Measurements from ENCODE around the gene GGT5. TPM values are rescaled to one million over a fixed set of nuclear protein-coding genes. Genes with fewer than 3 reads are reported as not detected.
"Not testable (repeated sequence)": the region's sequence is repeated elsewhere in the genome, so short reads cannot be mapped to it uniquely, and the experiment has no call there.

GGT5 gene
- total RNA-seq, 4 donors from 2014 or later = 45.4 to 70.6 (median 51.0) TPM

DNA sequence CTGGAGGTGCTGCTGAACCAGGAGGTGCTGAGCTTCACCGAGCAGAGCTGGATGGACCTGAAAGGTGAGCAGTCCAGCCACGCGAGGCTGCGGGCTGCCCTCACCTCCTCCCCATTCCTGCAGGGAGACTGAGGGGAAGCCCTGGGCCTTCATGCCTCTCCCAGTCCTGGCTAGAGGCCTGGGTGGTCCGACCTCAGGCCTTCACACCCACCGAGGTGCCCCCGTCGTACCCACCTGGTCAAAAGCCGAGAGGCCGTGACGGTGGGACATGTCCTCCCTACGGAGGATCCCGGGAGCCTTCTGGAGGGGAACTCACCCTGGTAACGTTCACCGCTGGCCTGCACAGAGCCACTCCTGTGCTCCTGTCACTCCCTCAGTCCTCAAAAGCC is 58.5 kb downstream of the GGT5 start:
- TF ChIP-seq, protein P1, sequence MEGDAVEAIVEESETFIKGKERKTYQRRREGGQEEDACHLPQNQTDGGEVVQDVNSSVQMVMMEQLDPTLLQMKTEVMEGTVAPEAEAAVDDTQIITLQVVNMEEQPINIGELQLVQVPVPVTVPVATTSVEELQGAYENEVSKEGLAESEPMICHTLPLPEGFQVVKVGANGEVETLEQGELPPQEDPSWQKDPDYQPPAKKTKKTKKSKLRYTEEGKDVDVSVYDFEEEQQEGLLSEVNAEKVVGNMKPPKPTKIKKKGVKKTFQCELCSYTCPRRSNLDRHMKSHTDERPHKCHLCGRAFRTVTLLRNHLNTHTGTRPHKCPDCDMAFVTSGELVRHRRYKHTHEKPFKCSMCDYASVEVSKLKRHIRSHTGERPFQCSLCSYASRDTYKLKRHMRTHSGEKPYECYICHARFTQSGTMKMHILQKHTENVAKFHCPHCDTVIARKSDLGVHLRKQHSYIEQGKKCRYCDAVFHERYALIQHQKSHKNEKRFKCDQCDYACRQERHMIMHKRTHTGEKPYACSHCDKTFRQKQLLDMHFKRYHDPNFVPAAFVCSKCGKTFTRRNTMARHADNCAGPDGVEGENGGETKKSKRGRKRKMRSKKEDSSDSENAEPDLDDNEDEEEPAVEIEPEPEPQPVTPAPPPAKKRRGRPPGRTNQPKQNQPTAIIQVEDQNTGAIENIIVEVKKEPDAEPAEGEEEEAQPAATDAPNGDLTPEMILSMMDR (IDR thresholded peaks at IDR 0.05) = no peak

DNA sequence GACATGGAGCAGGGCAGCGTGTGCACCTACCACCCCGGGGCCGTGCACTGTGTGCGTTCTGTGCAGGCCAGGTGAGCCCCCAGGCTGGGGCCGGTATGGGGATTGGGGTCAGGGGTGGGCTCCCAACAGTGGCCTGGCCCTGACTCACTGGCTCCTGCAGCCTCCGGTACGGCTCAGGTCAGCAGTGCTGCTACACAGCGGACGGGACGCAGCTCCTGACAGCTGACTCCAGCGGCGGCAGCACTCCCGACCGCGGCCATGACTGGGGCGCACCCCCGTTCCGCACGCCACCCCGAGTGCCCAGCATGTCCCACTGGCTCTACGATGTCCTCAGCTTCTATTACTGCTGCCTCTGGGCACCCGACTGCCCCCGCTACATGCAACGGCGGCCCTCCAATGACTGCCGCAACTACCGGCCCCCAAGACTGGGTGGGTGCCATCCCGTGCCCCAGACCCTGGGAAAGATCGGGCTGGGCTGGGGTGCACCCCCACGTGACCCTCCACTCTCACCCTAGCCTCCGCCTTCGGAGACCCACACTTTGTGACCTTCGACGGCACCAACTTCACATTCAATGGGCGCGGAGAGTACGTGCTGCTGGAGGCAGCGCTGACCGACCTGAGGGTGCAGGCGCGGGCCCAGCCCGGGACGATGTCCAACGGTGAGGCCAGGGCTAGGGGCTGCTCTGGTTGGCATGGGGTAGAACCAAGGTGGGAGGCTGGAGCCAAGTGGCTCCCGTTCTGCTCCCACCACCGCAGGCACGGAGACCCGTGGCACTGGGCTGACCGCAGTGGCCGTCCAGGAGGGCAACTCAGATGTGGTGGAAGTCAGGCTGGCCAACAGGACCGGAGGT is 59.2 kb downstream of the GGT5 start:
- TF ChIP-seq, protein P1 (IDR thresholded peaks at IDR 0.05) = no peak
- DNase-seq (ENCODE audit: low spot score) = no peak
- ATAC-seq (ENCODE audit: low FRiP score) = no peak

More for the DNA sequence above, 58.5 kb downstream of the GGT5 start:
- ATAC-seq (ENCODE audit: low FRiP score) = no peak
- DNase-seq (ENCODE audit: low spot score) = no peak

DNA sequence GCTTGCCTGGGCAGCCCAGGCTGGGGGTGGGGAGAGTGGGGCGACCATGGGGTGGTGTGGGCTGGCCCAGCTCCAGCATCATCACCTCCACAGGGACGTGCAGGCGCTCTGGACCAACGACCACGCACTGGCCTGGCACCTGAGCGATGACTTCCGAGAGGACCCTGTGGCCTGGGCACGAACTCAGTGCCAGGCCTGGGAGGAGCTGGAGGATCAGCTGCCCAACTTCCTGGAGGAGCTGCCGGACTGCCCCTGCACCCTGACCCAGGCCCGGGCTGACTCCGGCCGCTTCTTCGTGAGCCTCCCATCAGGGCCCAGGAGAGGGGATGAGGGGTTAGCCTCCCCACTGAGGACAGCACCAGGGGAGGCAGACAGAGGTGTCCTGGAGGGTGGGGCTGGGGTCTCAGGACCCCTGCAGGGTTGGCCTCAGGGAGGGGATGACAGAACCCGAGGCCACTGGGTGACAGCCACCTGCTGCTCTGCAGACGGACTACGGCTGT is 59.8 kb downstream of the GGT5 start:
- TF ChIP-seq, protein P1 (IDR thresholded peaks at IDR 0.05) = no peak
- ATAC-seq (ENCODE audit: low FRiP score) (no peak), DNase-seq (ENCODE audit: low spot score) (no peak)

DNA sequence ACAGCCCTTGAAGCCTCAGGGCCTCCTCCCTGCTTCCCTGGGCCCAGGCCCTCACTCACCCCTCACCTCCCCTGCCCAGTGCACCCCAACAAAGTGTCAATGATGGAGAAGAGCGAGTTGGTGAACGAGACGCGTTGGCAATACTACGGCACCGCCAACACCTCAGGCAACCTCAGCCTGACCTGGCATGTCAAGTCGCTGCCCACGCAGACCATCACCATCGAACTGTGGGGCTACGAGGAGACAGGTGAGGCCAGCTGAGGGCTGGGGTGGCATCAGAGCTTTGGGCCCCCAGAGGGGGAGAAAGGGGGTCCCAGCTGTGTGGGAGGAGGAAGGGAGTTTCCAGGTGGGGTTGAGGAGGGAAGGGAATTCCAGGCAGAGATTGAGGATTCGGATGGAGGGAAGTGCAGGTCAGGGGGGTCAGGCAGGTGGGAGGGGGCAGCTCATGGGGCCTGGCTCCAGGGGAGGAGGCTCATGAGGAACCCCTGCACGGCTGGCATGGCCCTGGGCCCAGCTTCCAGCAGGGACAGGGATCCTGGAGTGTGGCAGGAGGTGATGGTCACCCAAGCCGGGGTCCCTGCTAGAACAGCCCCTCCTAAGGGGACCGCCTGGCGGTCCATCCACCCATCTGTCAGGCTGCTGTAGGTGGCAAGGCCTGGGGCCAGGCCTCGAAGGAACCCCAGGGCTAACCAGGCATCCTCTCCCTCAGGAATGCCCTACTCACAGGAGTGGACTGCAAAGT is 60.7 kb downstream of the GGT5 start:
- TF ChIP-seq, protein P1 (IDR thresholded peaks at IDR 0.05) = no peak
- no peak for ATAC-seq (ENCODE audit: low FRiP score)
- no peak for DNase-seq (ENCODE audit: low spot score)

DNA sequence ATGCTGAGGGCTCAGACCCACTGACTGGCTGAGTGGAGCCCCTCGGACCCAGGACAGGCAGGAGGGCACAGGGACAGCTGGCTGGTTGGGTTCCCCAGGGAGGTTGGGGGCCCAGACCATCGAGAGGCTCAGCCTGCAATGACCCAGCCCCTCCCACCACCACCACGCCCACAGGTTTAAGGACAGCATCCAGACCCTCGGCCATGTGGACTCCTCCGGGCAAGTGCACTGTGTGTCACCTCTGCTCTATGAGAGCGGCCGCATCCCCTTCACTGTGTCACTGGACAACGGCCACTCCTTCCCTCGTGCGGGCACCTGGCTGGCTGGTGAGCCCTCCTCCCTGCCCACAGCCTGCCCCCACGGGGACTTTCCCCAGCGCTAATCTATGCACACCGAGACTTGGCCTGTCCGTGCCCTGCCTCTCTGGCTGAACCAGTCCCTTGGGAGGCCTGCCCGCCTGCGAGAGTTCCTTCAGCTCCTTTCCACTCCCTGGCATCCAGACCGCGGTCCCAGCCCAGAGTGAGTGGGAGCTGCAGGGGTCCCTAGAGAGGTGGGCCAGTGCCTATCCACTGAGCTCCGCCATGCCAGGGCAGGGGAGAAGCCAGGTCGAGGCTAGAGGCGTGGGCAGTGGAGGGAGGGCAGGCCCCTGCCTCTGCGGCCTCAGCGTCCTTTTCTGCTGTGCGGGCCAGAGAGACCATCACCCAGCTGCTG is 61.4 kb downstream of the GGT5 start:
- no peak for ATAC-seq (ENCODE audit: low FRiP score)
- TF ChIP-seq, protein P1 (IDR thresholded peaks at IDR 0.05) = no peak
- no peak for DNase-seq (ENCODE audit: low spot score)

DNA sequence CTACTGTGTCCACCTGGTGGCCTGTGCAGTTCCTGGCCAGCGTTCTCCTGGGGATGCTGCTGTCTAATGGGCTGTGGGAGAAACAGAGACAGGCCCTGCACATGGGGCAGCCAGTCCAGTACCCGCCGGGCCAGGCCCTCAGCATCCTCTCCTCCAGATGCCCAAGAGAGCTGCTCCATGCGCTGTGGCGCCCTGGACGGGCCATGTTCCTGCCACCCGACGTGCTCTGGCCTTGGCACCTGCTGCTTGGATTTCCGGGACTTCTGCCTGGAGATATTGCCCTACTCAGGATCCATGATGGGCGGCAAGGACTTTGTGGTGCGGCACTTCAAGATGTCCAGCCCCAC is 62.0 kb downstream of the GGT5 start:
- not testable (repeated sequence) for ATAC-seq (ENCODE audit: low FRiP score); DNase-seq (ENCODE audit: low spot score)
